Measurements from ENCODE around the gene SLC39A13. TPM values are rescaled to one million over a fixed set of nuclear protein-coding genes. Genes with fewer than 3 reads are reported as not detected.

Gene SLC39A13
- total RNA-seq, 1 experiment from 2014 or later: 24.9 TPM

DNA sequence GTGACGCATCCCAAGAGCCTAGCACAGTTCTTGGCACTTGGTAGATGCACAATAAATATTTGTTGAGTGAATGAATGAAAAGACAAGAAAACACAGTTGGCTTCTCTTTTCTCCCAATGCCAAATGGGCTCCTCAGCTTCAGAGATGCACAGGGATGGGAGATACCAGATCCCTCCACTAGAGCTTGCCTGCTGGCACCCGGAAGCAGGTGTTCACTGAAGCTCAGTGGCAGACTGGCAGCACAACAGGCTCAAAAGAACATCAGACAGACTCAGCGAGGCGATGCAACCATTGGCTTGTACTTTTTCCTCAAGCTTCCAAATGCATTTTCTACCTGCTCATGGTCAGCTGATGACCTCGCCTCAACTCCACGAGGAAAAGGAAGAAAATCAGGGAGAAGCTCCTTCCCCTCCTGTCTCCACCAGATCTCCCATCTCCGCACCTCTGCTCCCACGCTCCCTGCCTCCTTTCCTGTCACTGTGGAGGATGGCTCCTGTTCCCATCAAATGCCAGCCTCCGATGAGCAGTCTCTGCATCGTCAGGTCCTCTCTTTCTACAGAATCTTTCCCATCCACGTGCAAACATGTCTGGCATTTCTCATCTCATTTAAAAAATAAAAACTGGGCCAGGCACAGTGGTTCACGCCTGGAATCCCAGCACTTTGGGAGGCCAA lies 34.8 kb downstream of the SLC39A13 start:
- no peak overlapping the region for H2AFZ ChIP-seq (ENCODE audit: low read length)

DNA sequence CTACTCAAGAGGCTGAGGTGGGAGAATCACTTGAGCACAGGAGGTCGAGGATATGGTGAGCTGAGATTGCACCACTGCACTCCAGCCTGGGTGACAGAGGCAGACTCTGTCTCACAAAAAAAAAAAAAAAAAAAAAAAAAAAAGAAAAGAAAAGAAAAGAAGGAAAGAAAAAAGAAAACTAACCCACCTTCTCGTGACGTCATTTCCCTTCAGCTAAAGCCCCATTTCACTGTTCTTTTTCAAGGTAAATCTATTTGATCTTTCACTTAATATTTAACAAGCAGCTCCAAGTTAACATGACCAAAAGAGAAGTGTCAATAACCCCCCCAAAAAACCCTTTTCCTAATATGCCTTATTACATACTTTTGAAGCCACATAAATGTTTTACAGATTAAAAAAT lies 35.4 kb downstream of the SLC39A13 start:
- Histone ChIP-seq H3K79me2 (ENCODE audit: low read length) (no peaks in the 10 kb centered on the region), H3K4me2 (ENCODE audit: low read depth, low read length, poor library complexity, severe bottlenecking) (no peak overlapping the region), H4K20me1 (ENCODE audit: insufficient read depth, low read depth, low read length) (no peaks in the 10 kb centered on the region), H2AFZ (ENCODE audit: low read length) (no peak overlapping the region), H3K9me3 (ENCODE audit: low read length) (no peaks in the 10 kb centered on the region), H3K9me2 (replicated peaks; ENCODE audit: insufficient read depth, low read length) (no peaks in the 10 kb centered on the region), H3K27ac (ENCODE audit: low read length) (no peak overlapping the region), H3K36me3 (ENCODE audit: insufficient read depth, low read length) (no peaks in the 10 kb centered on the region), H3K27me3 (ENCODE audit: low read length) (no peaks in the 10 kb centered on the region), H3K9ac (ENCODE audit: low read length) (no peak overlapping the region), H3K4me1 (ENCODE audit: low read length) (no peaks in the 10 kb centered on the region), H3K4me3 (ENCODE audit: low read length) (no peak overlapping the region)
- no peak for DNase-seq

More for the DNA sequence above, 34.8 kb downstream of the SLC39A13 start:
- H3K27ac ChIP-seq (ENCODE audit: low read length): no peak overlapping the region
- H3K9me3 ChIP-seq (ENCODE audit: low read length): no peaks in the 10 kb centered on the region
- H3K4me3 ChIP-seq (ENCODE audit: low read length): no peak overlapping the region
- H3K79me2 ChIP-seq (ENCODE audit: low read length): no peaks in the 10 kb centered on the region
- no peaks in the 10 kb centered on the region for H3K4me1 ChIP-seq (ENCODE audit: low read length)
- no peaks in the 10 kb centered on the region for H3K36me3 ChIP-seq (ENCODE audit: insufficient read depth, low read length)
- no peak for DNase-seq
- no peak overlapping the region for H3K4me2 ChIP-seq (ENCODE audit: low read depth, low read length, poor library complexity, severe bottlenecking)
- H3K27me3 ChIP-seq (ENCODE audit: low read length): no peaks in the 10 kb centered on the region
- H4K20me1 ChIP-seq (ENCODE audit: insufficient read depth, low read depth, low read length): no peaks in the 10 kb centered on the region
- no peaks in the 10 kb centered on the region for H3K9me2 ChIP-seq (replicated peaks; ENCODE audit: insufficient read depth, low read length)
- no peak overlapping the region for H3K9ac ChIP-seq (ENCODE audit: low read length)

DNA sequence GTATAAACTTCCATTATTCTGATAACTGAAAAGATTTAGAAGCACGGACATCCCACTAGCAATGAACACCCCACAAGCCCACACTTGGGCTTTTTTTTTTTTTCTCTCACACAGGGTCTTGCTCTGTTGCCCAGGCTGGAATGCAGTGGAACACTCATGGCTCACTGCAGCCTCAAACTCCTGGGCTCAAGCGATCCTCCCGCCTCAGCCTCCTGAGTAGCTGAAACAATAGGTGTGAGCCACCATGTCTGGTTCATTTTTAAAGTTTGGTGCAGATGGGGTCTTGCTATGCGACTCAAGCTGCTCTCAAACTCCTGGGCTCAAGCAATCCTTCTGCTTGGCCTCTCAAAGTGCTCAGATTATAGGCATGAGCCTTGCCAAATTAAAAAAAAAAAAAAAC lies 37.5 kb downstream of the SLC39A13 start:
- H3K9me2 ChIP-seq (replicated peaks; ENCODE audit: insufficient read depth, low read length): no peaks in the 10 kb centered on the region
- no peak overlapping the region for H3K9ac ChIP-seq (ENCODE audit: low read length)
- H3K9me3 ChIP-seq (ENCODE audit: low read length): no peaks in the 10 kb centered on the region

DNA sequence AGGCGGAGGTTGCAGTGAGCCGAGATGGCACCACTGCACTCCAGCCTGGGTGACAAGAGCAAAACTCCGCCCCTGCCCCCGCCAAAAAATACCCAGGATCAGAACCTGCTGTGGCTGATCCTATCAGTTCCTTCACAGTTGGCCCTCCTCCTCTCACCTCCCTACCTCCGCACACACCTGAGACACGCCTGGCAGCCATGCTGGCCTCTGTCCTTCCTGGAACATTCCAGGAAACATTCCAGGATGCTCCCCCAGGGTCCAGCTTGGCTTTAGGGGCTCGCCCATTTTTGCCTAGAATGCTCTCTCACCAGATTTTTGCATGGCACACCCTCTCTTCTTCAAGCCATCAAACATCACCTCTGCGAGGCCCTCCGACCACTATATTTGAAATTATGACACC lies 38.4 kb downstream of the SLC39A13 start:
- no peak overlapping the region for H2AFZ ChIP-seq (ENCODE audit: low read length)
- no peaks in the 10 kb centered on the region for H3K79me2 ChIP-seq (ENCODE audit: low read length)
- H3K4me1 ChIP-seq (ENCODE audit: low read length): no peaks in the 10 kb centered on the region
- no peaks in the 10 kb centered on the region for H3K27me3 ChIP-seq (ENCODE audit: low read length)
- no peaks in the 10 kb centered on the region for H4K20me1 ChIP-seq (ENCODE audit: insufficient read depth, low read depth, low read length)
- no peaks in the 10 kb centered on the region for H3K36me3 ChIP-seq (ENCODE audit: insufficient read depth, low read length)
- H3K4me3 ChIP-seq (ENCODE audit: low read length): no peak overlapping the region
- H3K27ac ChIP-seq (ENCODE audit: low read length): no peak overlapping the region
- no peak overlapping the region for H3K4me2 ChIP-seq (ENCODE audit: low read depth, low read length, poor library complexity, severe bottlenecking)
- no peaks in the 10 kb centered on the region for H3K9me2 ChIP-seq (replicated peaks; ENCODE audit: insufficient read depth, low read length)
- H3K9me3 ChIP-seq (ENCODE audit: low read length): no peaks in the 10 kb centered on the region
- DNase-seq: no peak
- H3K9ac ChIP-seq (ENCODE audit: low read length): no peak overlapping the region

More for the DNA sequence above, 37.5 kb downstream of the SLC39A13 start:
- no peaks in the 10 kb centered on the region for H3K79me2 ChIP-seq (ENCODE audit: low read length)
- DNase-seq: no peak
- H3K4me3 ChIP-seq (ENCODE audit: low read length): no peak overlapping the region
- no peak overlapping the region for H3K4me2 ChIP-seq (ENCODE audit: low read depth, low read length, poor library complexity, severe bottlenecking)
- H2AFZ ChIP-seq (ENCODE audit: low read length): no peak overlapping the region
- no peaks in the 10 kb centered on the region for H3K36me3 ChIP-seq (ENCODE audit: insufficient read depth, low read length)
- H3K4me1 ChIP-seq (ENCODE audit: low read length): no peaks in the 10 kb centered on the region
- H4K20me1 ChIP-seq (ENCODE audit: insufficient read depth, low read depth, low read length): no peaks in the 10 kb centered on the region
- no peak overlapping the region for H3K27ac ChIP-seq (ENCODE audit: low read length)
- H3K27me3 ChIP-seq (ENCODE audit: low read length): no peaks in the 10 kb centered on the region

DNA sequence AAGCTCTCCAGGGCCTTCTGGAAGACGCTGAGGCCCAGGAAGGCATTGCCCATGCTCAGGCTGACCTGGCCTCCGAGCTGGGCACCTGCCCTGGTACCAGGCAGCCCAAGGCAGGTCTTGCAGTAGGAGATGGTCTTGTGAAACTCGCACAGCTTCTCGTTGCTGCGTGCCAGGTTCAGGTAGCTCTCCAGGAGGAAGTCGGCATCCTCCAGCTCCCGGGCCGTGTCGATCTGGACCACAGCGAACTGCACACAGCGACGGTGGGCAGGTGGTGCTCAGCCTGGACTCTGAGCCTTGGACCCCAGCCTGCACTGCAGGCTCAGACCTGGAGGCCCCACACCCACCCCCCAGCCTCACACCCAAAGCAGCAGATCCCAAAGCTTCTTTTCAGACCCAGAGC lies 39.5 kb downstream of the SLC39A13 start:
- no peak overlapping the region for H3K4me2 ChIP-seq (ENCODE audit: low read depth, low read length, poor library complexity, severe bottlenecking)
- no peak overlapping the region for H3K27ac ChIP-seq (ENCODE audit: low read length)
- no peaks in the 10 kb centered on the region for H3K9me3 ChIP-seq (ENCODE audit: low read length)
- H4K20me1 ChIP-seq (ENCODE audit: insufficient read depth, low read depth, low read length): no peaks in the 10 kb centered on the region
- no peaks in the 10 kb centered on the region for H3K9me2 ChIP-seq (replicated peaks; ENCODE audit: insufficient read depth, low read length)
- no peak for DNase-seq
- H2AFZ ChIP-seq (ENCODE audit: low read length): no peak overlapping the region
- H3K36me3 ChIP-seq (ENCODE audit: insufficient read depth, low read length): no peaks in the 10 kb centered on the region
- no peaks in the 10 kb centered on the region for H3K4me1 ChIP-seq (ENCODE audit: low read length)
- no peak overlapping the region for H3K4me3 ChIP-seq (ENCODE audit: low read length)
- no peaks in the 10 kb centered on the region for H3K27me3 ChIP-seq (ENCODE audit: low read length)
- no peak overlapping the region for H3K9ac ChIP-seq (ENCODE audit: low read length)
- no peaks in the 10 kb centered on the region for H3K79me2 ChIP-seq (ENCODE audit: low read length)

DNA sequence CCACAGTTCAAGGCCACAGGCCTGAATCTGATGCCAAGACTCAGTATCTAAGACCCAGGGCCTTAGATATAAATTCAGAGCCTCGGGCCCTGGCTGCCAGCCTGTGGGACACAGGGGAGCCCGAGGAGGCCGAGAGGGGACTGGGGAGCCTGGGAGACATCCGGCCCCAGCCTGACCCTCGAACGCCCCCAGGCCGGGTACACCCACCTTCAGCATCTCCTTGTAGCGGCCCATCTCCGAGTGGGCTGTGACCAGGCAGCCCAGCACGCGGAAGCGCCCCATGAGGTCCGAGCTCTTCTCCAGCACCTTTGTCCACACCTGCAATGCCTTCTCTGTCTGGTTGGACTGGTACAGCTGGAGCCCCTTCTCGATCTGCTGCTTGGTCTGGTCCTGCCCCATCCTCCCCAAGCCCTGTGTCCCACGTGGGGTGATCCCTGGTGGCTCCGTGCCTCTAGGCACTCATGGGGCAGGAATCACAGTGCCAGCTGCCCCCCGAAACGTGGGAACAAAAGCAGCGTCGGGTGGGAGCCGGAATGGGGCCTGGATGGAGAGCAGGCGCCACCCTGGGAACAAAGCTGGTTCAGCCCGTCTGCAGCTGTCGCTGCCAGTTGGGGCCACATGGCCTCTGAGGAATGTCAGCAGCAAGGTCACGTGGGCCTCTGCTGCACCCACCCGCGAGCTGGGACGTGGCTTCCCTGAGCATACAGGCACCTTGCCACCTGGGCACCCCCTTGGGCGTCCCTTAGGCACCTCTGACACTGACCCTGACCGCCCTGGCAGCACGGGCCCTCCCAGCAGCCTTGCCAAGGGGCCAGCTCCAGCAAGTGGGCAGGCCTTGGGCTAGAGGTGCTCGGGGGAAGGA lies 40.4 kb downstream of the SLC39A13 start, which contains the start of gene RAPSN:
Gene RAPSN (minus strand): TSS at position 571 of the 862 bp plus-strand sequence. CDS start 172 bp downstream, at position 399.
- H3K9me3 ChIP-seq (ENCODE audit: low read length): no peaks in the 10 kb centered on the region
- DNase-seq: no peak
- no peaks in the 10 kb centered on the region for H3K27me3 ChIP-seq (ENCODE audit: low read length)
- H4K20me1 ChIP-seq (ENCODE audit: insufficient read depth, low read depth, low read length): no peaks in the 10 kb centered on the region
- no peak within 1 kb of the TSS for H3K27ac ChIP-seq (ENCODE audit: low read length)
- H2AFZ ChIP-seq (ENCODE audit: low read length): no peak within 1 kb of the TSS
- no peak within 1 kb of the TSS for H3K4me2 ChIP-seq (ENCODE audit: low read depth, low read length, poor library complexity, severe bottlenecking)
- H3K36me3 ChIP-seq (ENCODE audit: insufficient read depth, low read length): no peaks in the 10 kb centered on the region
- no peaks in the 10 kb centered on the region for H3K79me2 ChIP-seq (ENCODE audit: low read length)
- no peak within 1 kb of the TSS for H3K9ac ChIP-seq (ENCODE audit: low read length)
- no peaks in the 10 kb centered on the region for H3K9me2 ChIP-seq (replicated peaks; ENCODE audit: insufficient read depth, low read length)
- H3K4me3 ChIP-seq (ENCODE audit: low read length): no peak within 1 kb of the TSS
- H3K4me1 ChIP-seq (ENCODE audit: low read length): no peaks in the 10 kb centered on the region

DNA sequence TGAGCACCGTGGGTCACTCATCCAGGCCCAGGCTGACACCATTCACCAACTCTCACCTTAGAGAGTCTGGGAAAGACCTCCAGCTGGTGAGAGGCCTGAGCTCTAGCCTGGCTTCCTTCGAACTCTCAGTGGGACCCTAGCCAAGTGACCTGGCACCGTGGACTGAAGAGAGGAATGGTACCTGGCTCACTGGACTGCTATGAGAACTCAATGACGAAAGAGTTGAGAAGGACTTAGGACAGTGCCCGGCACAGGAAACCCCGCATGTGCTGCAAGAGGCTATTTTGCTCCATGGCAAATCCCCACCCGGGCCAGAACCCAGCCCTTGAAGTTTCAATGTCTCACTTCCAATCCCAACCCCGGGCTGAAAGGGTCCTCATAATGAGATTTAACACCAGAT lies 41.2 kb downstream of the SLC39A13 start:
- H3K9me2 ChIP-seq (replicated peaks; ENCODE audit: insufficient read depth, low read length): no peaks in the 10 kb centered on the region
- no peak overlapping the region for H3K27ac ChIP-seq (ENCODE audit: low read length)
- H3K4me3 ChIP-seq (ENCODE audit: low read length): no peak overlapping the region
- no peaks in the 10 kb centered on the region for H3K4me1 ChIP-seq (ENCODE audit: low read length)
- no peak overlapping the region for H3K4me2 ChIP-seq (ENCODE audit: low read depth, low read length, poor library complexity, severe bottlenecking)
- no peak for DNase-seq
- H3K9me3 ChIP-seq (ENCODE audit: low read length): no peaks in the 10 kb centered on the region
- no peaks in the 10 kb centered on the region for H3K36me3 ChIP-seq (ENCODE audit: insufficient read depth, low read length)
- no peak overlapping the region for H2AFZ ChIP-seq (ENCODE audit: low read length)
- no peaks in the 10 kb centered on the region for H4K20me1 ChIP-seq (ENCODE audit: insufficient read depth, low read depth, low read length)
- H3K79me2 ChIP-seq (ENCODE audit: low read length): no peaks in the 10 kb centered on the region
- H3K27me3 ChIP-seq (ENCODE audit: low read length): no peaks in the 10 kb centered on the region
- no peak overlapping the region for H3K9ac ChIP-seq (ENCODE audit: low read length)

DNA sequence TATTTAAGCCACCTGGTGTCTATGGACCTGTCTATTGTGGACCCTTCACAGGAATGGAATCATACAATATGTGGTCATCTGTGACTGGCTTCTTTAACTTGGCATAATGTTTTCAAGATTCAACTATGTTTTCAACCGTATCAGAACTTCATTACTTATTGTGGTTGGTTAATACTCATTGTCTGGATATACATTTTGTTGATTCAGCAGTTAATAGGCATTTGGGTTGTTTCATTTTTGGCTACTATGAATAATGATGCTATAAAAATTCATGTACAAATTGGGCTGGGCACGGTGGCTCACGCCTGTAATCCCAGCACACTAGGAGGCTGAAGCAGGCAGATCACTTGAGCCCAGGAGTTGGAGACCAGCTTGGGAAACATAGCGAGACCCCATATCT lies 43.0 kb downstream of the SLC39A13 start:
- no peak overlapping the region for H3K4me3 ChIP-seq (ENCODE audit: low read length)
- no peaks in the 10 kb centered on the region for H3K27me3 ChIP-seq (ENCODE audit: low read length)
- no peak overlapping the region for H3K27ac ChIP-seq (ENCODE audit: low read length)
- no peak overlapping the region for H3K4me2 ChIP-seq (ENCODE audit: low read depth, low read length, poor library complexity, severe bottlenecking)
- no peak overlapping the region for H2AFZ ChIP-seq (ENCODE audit: low read length)
- no peaks in the 10 kb centered on the region for H4K20me1 ChIP-seq (ENCODE audit: insufficient read depth, low read depth, low read length)
- H3K36me3 ChIP-seq (ENCODE audit: insufficient read depth, low read length): no peaks in the 10 kb centered on the region
- H3K9me2 ChIP-seq (replicated peaks; ENCODE audit: insufficient read depth, low read length): no peaks in the 10 kb centered on the region
- H3K79me2 ChIP-seq (ENCODE audit: low read length): no peaks in the 10 kb centered on the region
- no peak for DNase-seq
- H3K4me1 ChIP-seq (ENCODE audit: low read length): no peaks in the 10 kb centered on the region
- no peak overlapping the region for H3K9ac ChIP-seq (ENCODE audit: low read length)
- H3K9me3 ChIP-seq (ENCODE audit: low read length): no peaks in the 10 kb centered on the region

Measured in Karpas-422 (cell line).